ENCODE results near the gene DDR1.

The DDR1 gene

GRCh38 chr6:30881392-30882203, 2.7 kb upstream of the DDR1 start:
- DNase-seq: peak; percentile 20

- no peak for DNase-seq
Measured at GRCh38 chr6:30882204-30882758, 2.0 kb upstream of the DDR1 start.

GRCh38 chr6:30882759-30883684, 1.3 kb upstream of the DDR1 start:
- no peak for DNase-seq

- no peak for DNase-seq
Measured at GRCh38 chr6:30884521-30885480, 482 bp downstream of the DDR1 start.

GRCh38 chr6:30885481-30885998, 1.2 kb downstream of the DDR1 start:
- no peak for DNase-seq

GRCh38 chr6:30885999-30886896, 1.9 kb downstream of the DDR1 start:
- DNase-seq: peak; percentile 31

DNA sequence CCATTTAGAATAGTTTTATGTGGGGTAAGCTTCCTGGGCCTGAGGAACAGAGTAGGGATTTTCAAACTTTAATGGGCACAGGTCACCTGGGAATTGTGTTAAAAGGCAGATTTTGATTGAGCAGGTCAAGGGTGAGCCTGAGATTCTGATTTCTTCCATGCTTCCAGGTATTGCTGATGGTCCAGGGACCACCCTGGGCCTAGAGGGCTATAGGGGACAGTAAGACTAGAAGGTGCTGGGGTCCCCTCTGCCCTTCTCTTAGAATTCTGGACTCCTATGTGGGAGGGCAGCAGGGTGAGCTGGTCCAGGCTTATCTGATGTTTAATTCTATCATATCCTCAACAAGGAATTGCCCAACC, 2.6 kb downstream of the DDR1 start:
- no peak for DNase-seq

GRCh38 chr6:30887901-30888815, 3.8 kb downstream of the DDR1 start:
- DNase-seq: no peak

DNA sequence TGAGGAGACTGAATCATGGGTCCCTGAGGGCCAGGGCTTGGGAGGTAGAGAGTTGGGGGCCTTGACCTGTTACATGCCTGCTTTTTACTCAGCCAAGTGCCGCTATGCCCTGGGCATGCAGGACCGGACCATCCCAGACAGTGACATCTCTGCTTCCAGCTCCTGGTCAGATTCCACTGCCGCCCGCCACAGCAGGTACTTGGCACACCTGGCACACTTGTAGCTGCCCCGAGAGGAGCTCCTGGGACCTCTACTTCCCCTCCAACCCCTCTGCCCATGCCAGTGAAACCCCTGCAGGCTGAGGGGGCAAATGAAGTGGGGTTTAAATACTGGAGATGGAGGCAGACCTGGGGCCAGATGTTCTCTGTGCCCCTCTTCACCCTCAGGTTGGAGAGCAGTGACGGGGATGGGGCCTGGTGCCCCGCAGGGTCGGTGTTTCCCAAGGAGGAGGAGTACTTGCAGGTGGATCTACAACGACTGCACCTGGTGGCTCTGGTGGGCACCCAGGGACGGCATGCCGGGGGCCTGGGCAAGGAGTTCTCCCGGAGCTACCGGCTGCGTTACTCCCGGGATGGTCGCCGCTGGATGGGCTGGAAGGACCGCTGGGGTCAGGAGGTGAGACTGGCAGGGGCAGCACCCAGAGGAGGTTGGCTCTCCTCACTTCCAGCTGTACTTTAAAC, 4.6 kb downstream of the DDR1 start:
- DNase-seq: no peak

DNA sequence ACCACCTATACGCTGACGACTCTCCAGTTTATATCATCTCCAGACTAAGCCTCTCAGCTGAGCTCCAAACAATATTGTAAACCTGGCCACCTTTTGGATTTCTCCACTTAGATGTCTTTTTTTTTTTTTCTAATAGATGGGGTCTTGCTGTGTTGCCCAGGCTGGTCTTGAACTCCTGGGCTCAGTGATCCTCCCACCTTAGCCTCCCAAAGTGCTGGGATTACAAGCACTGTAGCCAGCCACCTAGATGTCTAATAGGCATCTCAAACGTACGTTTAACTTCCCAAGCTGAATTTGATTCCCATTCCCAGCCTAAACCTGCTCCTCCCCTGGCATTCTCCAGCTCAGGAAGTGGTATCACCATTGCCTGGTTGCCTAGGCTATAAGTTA, 5.2 kb downstream of the DDR1 start:
- DNase-seq: no peak

- no peak for DNase-seq
Measured at GRCh38 chr6:30889921-30890645, 5.8 kb downstream of the DDR1 start.

DNA sequence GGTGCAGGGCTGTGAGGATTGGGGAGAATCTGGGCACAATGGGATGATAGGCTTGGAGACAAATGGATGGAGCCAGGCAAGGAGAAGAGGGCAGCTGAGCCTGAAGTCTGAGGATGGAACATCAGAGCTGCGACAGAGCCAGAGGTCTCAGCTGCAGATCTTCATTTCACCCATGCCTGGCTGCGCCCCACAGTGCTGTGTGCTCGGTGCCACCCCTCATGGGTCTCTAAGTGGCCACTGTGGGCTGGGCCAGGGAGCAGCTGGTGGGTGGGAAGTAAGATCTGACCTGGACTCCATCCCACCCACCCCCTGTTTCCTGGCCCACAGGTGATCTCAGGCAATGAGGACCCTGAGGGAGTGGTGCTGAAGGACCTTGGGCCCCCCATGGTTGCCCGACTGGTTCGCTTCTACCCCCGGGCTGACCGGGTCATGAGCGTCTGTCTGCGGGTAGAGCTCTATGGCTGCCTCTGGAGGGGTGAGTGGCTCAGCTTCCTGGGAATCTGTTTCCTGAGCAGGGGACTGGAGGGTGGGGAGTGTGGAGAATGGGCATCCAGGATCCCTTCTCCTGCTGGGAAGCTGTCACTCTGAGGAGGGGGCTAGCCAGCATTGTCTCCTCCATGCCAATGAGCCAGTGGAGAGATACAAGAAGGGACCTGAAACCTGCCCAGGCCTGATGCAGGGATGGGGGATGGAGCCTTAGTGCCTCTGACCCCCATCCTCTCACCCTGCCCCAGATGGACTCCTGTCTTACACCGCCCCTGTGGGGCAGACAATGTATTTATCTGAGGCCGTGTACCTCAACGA, 6.5 kb downstream of the DDR1 start:
- DNase-seq: no peak

DNA sequence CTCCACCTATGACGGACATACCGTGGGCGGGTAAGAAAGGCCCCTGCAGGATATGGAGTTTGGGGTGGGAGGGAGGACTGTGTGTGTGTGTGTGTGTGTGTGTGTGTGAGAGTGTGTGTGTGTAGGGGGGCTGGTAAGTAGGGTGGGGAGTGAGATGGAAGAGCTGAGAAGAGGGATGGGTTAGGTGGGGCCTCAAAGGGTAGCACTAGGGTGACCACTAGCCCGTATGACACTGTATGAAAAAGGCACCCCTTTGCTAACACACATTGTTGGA, 7.1 kb downstream of the DDR1 start:
- DNase-seq: no peak

DNA sequence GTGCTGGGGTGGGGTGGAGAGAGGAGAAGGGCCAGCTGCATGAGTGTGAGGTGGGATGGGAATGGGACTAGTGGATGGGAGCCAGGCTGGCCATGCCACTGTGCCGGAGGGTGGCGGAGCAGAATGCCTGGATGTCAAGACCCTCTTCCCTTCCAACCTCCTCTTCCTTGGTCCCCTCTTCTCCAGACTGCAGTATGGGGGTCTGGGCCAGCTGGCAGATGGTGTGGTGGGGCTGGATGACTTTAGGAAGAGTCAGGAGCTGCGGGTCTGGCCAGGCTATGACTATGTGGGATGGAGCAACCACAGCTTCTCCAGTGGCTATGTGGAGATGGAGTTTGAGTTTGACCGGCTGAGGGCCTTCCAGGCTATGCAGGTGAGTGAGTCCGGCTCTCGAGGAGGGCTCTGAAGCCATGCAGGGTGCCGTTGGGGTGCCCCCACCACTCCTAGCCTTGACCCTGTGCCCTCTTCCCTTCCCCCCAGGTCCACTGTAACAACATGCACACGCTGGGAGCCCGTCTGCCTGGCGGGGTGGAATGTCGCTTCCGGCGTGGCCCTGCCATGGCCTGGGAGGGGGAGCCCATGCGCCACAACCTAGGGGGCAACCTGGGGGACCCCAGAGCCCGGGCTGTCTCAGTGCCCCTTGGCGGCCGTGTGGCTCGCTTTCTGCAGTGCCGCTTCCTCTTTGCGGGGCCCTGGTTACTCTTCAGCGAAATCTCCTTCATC, 7.7 kb downstream of the DDR1 start:
- no peak for DNase-seq

- no peak for DNase-seq
Measured at GRCh38 chr6:30893001-30893591, 8.8 kb downstream of the DDR1 start.

GRCh38 chr6:30893666-30894065, 9.3 kb downstream of the DDR1 start:
- no peak for DNase-seq

DNA sequence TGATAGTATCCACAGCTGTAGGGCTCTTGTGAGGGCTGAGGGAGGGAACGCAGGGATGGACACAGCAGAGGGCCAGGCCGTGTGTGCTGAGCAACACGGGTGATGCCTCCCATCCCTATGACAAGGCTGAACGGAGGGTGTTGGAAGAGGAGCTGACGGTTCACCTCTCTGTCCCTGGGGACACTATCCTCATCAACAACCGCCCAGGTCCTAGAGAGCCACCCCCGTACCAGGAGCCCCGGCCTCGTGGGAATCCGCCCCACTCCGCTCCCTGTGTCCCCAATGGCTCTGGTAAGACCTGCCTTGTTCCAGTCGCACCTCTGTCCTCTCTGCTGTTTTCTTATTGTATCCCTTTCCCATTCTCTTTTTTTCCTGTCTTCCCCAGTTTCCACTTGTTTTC, 10.1 kb downstream of the DDR1 start:
- no peak for DNase-seq
